Osteocyte (in vitro differentiated cells): ENCODE data around the gene WDR82. TPM values are rescaled to one million over a fixed set of nuclear protein-coding genes. Genes with fewer than 3 reads are reported as not detected.

Experiments used
- DNase-seq: peaks from one replicate; pipeline ENCODE4 v3.0.0; 2021; ENCODE audit warnings: mixed read lengths; ENCODE audit not compliant: unreplicated experiment; ENCODE audit errors: extremely low spot score
- H3K27ac Mint-ChIP-seq: one replicate; pipeline ENCODE4 v1.8.0; 2021; ENCODE audit warnings: mild to moderate bottlenecking, mixed read lengths; ENCODE audit not compliant: unreplicated experiment
- H3K27me3 Mint-ChIP-seq: one replicate; pipeline ENCODE4 v1.8.0; 2021; ENCODE audit warnings: mixed read lengths; ENCODE audit not compliant: unreplicated experiment
- H3K36me3 Mint-ChIP-seq: one replicate; pipeline ENCODE4 v1.8.0; 2021; ENCODE audit warnings: mixed read lengths; ENCODE audit not compliant: unreplicated experiment
- H3K4me1 Mint-ChIP-seq: one replicate; pipeline ENCODE4 v1.8.0; 2021; ENCODE audit warnings: mixed read lengths; ENCODE audit not compliant: unreplicated experiment
- H3K4me3 Mint-ChIP-seq: one replicate; pipeline ENCODE4 v1.8.0; 2021; ENCODE audit warnings: mild to moderate bottlenecking, moderate library complexity, mixed read lengths; ENCODE audit not compliant: unreplicated experiment
- H3K9me3 Mint-ChIP-seq: one replicate; pipeline ENCODE4 v1.8.0; 2021; ENCODE audit warnings: mixed read lengths; ENCODE audit not compliant: unreplicated experiment
- total RNA-seq: library from RNA; stranded (reverse); gene quantifications from 2 replicates; pipeline ENCODE4 v1.2.1, GENCODE V29; 2021
- TF ChIP-seq, protein P1 (sequence below): fragments of 200-600 bp; sonication (generic); IDR thresholded peaks from 2 replicates; pipeline ENCODE4 v1.5.0; 2021; ENCODE audit warnings: antibody characterized with exemption, mild to moderate bottlenecking, moderate library complexity

WDR82 gene
- total RNA-seq, 1 donor from 2014 or later = 76.7 TPM

DNA sequence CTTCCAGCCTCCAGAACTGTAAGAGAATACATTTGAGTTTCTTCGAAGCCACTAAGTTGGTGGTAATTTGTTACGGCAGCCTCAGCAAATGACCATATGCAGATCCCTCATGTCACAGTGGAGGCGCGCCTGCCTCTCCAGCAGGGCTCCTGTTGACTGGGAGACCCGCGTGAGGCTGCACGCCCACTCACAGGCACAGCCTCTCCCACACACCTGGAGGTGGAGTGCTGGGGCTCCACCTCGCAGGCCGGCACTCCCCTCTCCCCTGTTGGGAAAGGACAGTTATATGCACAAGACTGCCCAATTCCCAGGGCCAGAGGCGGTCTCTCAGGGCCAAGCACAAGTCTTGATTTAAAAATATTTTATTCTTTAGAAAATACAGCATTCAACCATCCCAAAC is 50.2 kb downstream of the WDR82 start:
- H3K36me3 Mint-ChIP-seq = peaks cover 28% of the 10 kb centered on the region
- no peaks in the 10 kb centered on the region for H3K9me3 Mint-ChIP-seq
- H3K4me1 Mint-ChIP-seq = no peaks in the 10 kb centered on the region
- H3K27me3 Mint-ChIP-seq = no peaks in the 10 kb centered on the region
- H3K27ac Mint-ChIP-seq = no peak overlapping the region
- TF ChIP-seq, protein P1, sequence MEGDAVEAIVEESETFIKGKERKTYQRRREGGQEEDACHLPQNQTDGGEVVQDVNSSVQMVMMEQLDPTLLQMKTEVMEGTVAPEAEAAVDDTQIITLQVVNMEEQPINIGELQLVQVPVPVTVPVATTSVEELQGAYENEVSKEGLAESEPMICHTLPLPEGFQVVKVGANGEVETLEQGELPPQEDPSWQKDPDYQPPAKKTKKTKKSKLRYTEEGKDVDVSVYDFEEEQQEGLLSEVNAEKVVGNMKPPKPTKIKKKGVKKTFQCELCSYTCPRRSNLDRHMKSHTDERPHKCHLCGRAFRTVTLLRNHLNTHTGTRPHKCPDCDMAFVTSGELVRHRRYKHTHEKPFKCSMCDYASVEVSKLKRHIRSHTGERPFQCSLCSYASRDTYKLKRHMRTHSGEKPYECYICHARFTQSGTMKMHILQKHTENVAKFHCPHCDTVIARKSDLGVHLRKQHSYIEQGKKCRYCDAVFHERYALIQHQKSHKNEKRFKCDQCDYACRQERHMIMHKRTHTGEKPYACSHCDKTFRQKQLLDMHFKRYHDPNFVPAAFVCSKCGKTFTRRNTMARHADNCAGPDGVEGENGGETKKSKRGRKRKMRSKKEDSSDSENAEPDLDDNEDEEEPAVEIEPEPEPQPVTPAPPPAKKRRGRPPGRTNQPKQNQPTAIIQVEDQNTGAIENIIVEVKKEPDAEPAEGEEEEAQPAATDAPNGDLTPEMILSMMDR = no peak
- peak; percentile 76 for DNase-seq
- no peak overlapping the region for H3K4me3 Mint-ChIP-seq

DNA sequence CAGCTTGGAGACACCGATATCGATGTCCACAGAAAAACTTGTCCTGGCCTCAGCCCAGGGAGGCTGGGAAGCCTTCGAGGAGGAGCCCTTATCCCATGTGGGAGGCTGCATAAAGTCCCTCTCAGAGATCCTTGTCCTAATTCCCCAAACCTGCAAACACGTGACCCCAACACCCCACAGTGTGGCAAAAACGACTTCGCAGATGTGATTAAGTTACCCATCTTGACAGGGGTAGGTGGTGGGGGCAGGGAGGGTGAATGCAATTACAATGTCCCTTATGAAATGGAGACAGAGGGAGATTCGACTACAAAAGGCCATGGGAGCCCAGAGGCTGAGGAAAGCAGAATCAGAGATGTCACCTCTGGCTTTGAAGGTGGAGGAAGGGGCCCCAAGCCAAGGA is 50.7 kb downstream of the WDR82 start:
- H3K4me1 Mint-ChIP-seq = no peaks in the 10 kb centered on the region
- TF ChIP-seq, protein P1 = no peak
- H3K36me3 Mint-ChIP-seq = peaks cover 28% of the 10 kb centered on the region
- no peak for DNase-seq
- no peak overlapping the region for H3K27ac Mint-ChIP-seq
- H3K4me3 Mint-ChIP-seq = no peak overlapping the region
- H3K27me3 Mint-ChIP-seq = no peaks in the 10 kb centered on the region
- H3K9me3 Mint-ChIP-seq = no peaks in the 10 kb centered on the region

DNA sequence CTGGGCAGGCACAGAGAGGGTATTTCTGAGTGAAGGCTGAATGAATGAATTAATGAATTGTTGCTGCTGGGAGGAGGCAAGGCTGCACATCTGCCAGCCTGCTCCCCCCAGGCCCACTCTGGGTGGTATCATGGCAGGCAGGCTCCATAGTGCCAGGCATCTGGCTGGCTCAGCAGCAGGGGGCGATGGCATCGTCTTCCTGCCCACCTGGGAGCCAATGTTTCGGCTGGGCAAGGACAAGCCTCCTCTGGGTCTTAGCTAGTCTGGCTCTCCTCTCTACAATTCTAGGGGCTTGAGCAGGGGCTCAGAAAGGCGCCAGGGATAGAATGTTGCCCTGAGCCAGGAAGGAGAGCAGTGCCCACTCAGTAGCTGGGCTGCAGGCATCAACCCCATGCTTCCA is 51.3 kb downstream of the WDR82 start:
- H3K9me3 Mint-ChIP-seq = no peaks in the 10 kb centered on the region
- TF ChIP-seq, protein P1 = no peak
- H3K4me3 Mint-ChIP-seq = no peak overlapping the region
- H3K4me1 Mint-ChIP-seq = no peaks in the 10 kb centered on the region
- DNase-seq = no peak
- H3K27ac Mint-ChIP-seq = no peak overlapping the region
- H3K36me3 Mint-ChIP-seq = peaks cover 28% of the 10 kb centered on the region
- no peaks in the 10 kb centered on the region for H3K27me3 Mint-ChIP-seq

DNA sequence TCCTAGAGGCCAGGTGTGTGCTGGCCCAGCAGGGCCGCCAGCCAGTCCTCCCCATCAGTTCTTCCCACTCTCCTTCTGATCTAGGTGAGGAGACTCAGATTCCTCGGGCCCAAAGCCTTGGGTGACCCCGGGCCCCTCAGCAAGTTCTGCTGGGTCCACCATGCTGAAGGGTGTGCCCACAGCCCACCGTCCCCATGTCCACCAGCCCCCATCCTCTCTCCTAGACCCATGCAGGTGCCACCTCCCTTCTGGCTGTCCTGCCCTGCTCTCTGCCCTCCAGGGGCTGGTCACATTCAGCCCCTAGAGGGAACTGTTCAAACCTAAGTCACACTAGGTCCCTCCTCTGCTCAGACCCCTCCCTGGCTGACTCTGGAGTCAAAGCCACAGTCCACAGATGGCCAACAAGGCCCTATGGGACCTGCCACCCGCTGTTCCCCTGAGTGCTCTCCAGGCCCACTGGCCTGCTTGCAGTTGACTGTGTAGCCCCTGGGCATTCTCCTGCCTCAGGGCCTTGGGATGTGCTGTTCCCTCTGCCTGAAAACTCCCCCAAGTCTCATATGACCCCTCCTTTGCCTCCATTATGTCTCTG is 52.1 kb downstream of the WDR82 start:
- no peak for DNase-seq
- Mint-ChIP-seq H3K36me3 (peaks cover 22% of the 10 kb centered on the region), H3K27me3 (no peaks in the 10 kb centered on the region), H3K9me3 (no peaks in the 10 kb centered on the region), H3K27ac (no peak overlapping the region), H3K4me3 (no peak overlapping the region), H3K4me1 (no peaks in the 10 kb centered on the region)
- TF ChIP-seq, protein P1 = no peak

DNA sequence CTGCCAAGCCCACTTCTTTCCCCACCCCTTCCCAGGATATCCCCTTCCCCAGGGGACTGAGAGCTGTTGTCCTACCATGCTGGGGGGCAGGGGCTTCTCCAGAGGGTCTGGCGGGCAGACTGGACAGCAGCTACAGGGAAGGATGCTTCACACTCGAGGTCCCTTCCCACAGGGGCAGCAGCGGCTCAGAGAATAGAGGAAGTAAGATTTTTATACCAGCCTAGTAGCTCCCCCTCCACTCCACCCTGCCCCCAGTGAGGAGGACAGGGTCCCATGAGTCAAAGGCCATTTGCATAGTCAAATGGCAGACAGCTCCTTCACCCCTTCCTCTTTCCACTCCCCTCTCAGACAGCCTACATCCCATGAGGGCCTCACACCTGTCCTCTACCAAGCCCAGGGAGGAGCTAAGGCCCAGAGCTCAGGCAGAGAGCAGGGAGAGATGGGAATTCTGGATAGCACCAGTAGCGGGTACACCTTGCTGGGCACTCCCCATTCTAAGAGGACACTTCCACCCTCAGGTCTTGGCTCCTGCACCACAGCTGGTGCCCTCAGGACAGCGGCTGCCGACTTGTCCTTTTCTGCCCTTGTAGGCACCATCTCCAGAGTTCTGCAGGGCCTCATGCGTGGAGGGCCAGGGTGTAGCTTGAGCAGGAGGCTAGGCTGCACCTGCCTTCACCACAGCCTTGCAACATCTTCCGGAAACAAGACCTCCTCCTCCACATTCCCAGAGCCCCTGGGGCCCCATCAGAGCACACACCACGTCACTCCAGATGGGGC is 52.8 kb downstream of the WDR82 start, which contains the start of gene TLR9:
Gene TLR9 (minus strand): TSS at position 194 of the 777 bp plus-strand sequence. CDS start 116 bp downstream, at position 78.
- H3K4me3 Mint-ChIP-seq = no peak within 1 kb of the TSS
- no peaks in the 10 kb centered on the region for H3K27me3 Mint-ChIP-seq
- TF ChIP-seq, protein P1 = no peak
- H3K9me3 Mint-ChIP-seq = no peaks in the 10 kb centered on the region
- H3K4me1 Mint-ChIP-seq = no peaks in the 10 kb centered on the region
- H3K36me3 Mint-ChIP-seq = peaks cover 17% of the 10 kb centered on the region
- peak; percentile 80 for DNase-seq
- H3K27ac Mint-ChIP-seq = no peak within 1 kb of the TSS
